CD14-positive monocyte (primary cell): ENCODE results near the gene MBD3. TPM values are rescaled to one million over a fixed set of nuclear protein-coding genes. Genes with fewer than 3 reads are reported as not detected.

Source experiments
- DNase-seq, 3 donors: peaks; one replicate each; pipeline ENCODE4 v3.0.0-alpha.2; 2011 to 2022
- H2AFZ ChIP-seq: 2 replicates; pipeline ENCODE4 v1.6.0; 2012; ENCODE audit warnings: mild to moderate bottlenecking, low read depth, low read length, inconsistent platforms; ENCODE audit not compliant: insufficient read depth, poor library complexity, severe bottlenecking
- H3K27ac ChIP-seq, 2 donors: 1 replicate in 1 of 2; 2 replicates in 1 of 2; pipeline ENCODE4 v1.5.1; 2012 to 2013; ENCODE audit warnings: low read length in 2 of 2, control low read depth in 1 of 2, inconsistent platforms in 1 of 2, low read depth in 1 of 2, mild to moderate bottlenecking in 1 of 2
- H3K27me3 ChIP-seq, 2 donors: one replicate each; pipeline versions ENCODE4 v1.6.0 to v1.6.1; 2011 to 2013; ENCODE audit warnings: low read length in 2 of 2; ENCODE audit not compliant: control insufficient read depth in 2 of 2, insufficient read depth in 2 of 2
- H3K36me3 ChIP-seq, 2 donors: replicated peaks in 1 of 2; 1 replicate in 1 of 2; 2 replicates in 1 of 2; pipeline versions ENCODE4 v1.5.1 to v1.6.1; 2012 to 2013; ENCODE audit warnings: low read length in 2 of 2, control low read depth in 1 of 2, inconsistent platforms in 1 of 2, mild to moderate bottlenecking in 1 of 2; ENCODE audit not compliant: insufficient read depth in 2 of 2, control insufficient read depth in 1 of 2
- H3K4me1 ChIP-seq, 2 donors: 1 replicate in 1 of 2; 2 replicates in 1 of 2; pipeline versions ENCODE4 v1.5.1 to v1.6.1; 2012 to 2013; ENCODE audit warnings: low read length in 2 of 2, control low read depth in 1 of 2, inconsistent platforms in 1 of 2, mild to moderate bottlenecking in 1 of 2, moderate library complexity in 1 of 2; ENCODE audit not compliant: insufficient read depth in 2 of 2, control insufficient read depth in 1 of 2
- H3K4me2 ChIP-seq: replicated peaks from 2 replicates; pipeline ENCODE3; 2012; ENCODE audit warnings: low read length, moderate library complexity, mild to moderate bottlenecking; ENCODE audit not compliant: poor library complexity, severe bottlenecking; ENCODE audit errors: extremely low read depth
- H3K4me3 ChIP-seq, 3 experiments: fragments of 200-600 bp in 1 of 3; sonication (generic) in 1 of 3; replicated peaks in 1 of 3; 1 replicate in 2 of 3; 2 replicates in 1 of 3; pipeline ENCODE4 v1.5.1; 2011 to 2013; ENCODE audit warnings: low read length in 3 of 3, mild to moderate bottlenecking in 3 of 3, control low read depth in 2 of 3, low read depth in 2 of 3, inconsistent platforms in 1 of 3, moderate library complexity in 1 of 3
- H3K79me2 ChIP-seq: 2 replicates; pipeline ENCODE4 v1.6.0; 2012; ENCODE audit warnings: mild to moderate bottlenecking, control low read depth, inconsistent platforms, low read length, moderate library complexity; ENCODE audit not compliant: insufficient read depth
- H3K9ac ChIP-seq: 2 replicates; pipeline ENCODE4 v1.6.0; 2017; ENCODE audit warnings: low read length, mild to moderate bottlenecking; ENCODE audit not compliant: insufficient read depth, poor library complexity, severe bottlenecking
- H3K9me3 ChIP-seq, 2 donors: replicated peaks in 1 of 2; 1 replicate in 1 of 2; 2 replicates in 1 of 2; pipeline versions ENCODE4 v1.5.1 to v1.6.1; 2012 to 2013; ENCODE audit warnings: low read length in 2 of 2, control low read depth in 1 of 2; ENCODE audit not compliant: control insufficient read depth in 1 of 2, insufficient read depth in 1 of 2
- H4K20me1 ChIP-seq: 2 replicates; pipeline ENCODE4 v1.6.0; 2012; ENCODE audit warnings: mild to moderate bottlenecking, low read length, control low read depth, moderate library complexity; ENCODE audit not compliant: insufficient read depth
- H3K27ac Mint-ChIP-seq, 7 donors: one replicate each; pipeline ENCODE4 v1.8.0; 2020; ENCODE audit warnings: mild to moderate bottlenecking in 7 of 7, mixed read lengths in 7 of 7, moderate library complexity in 6 of 7, inconsistent platforms in 2 of 7
- H3K27me3 Mint-ChIP-seq, 3 donors: one replicate each; pipeline ENCODE4 v1.8.0; 2021 to 2022; ENCODE audit warnings: low read depth in 3 of 3, mild to moderate bottlenecking in 3 of 3, mixed read lengths in 3 of 3, moderate library complexity in 3 of 3, inconsistent platforms in 1 of 3
- H3K36me3 Mint-ChIP-seq, 2 donors: one replicate each; pipeline ENCODE4 v1.8.0; 2020; ENCODE audit warnings: mixed read lengths in 2 of 2, inconsistent platforms in 1 of 2, mild to moderate bottlenecking in 1 of 2
- H3K4me1 Mint-ChIP-seq: one replicate; pipeline ENCODE4 v1.8.0; 2020; ENCODE audit warnings: mild to moderate bottlenecking, mixed read lengths
- H3K4me3 Mint-ChIP-seq, 2 donors: one replicate each; pipeline ENCODE4 v1.8.0; 2020; ENCODE audit warnings: mild to moderate bottlenecking in 2 of 2, mixed read lengths in 2 of 2, moderate library complexity in 1 of 2
- H3K9me3 Mint-ChIP-seq, 7 donors: one replicate each; pipeline ENCODE4 v1.8.0; 2020 to 2022; ENCODE audit warnings: mixed read lengths in 7 of 7, mild to moderate bottlenecking in 6 of 7, moderate library complexity in 6 of 7, inconsistent platforms in 2 of 7
- CTCF ChIP-seq: fragments of 200-600 bp; IDR thresholded peaks from one replicate; pipeline ENCODE4 v1.8.0; 2022; ENCODE audit warnings: antibody characterized with exemption, mild to moderate bottlenecking
- WGBS: methylation state at CpG from one replicate; pipeline ENCODE4 v1.1.5; 2013; ENCODE audit warnings: missing lambda C conversion rate; ENCODE audit not compliant: insufficient coverage; 5-methylcytosine and 5-hydroxymethylcytosine counted together
- intact Hi-C, 2 donors: fragments of 100-400 bp; cut with micrococcal nuclease; formaldehyde crosslinking; loops; one replicate each; pipeline versions ENCODE4 v1.15.0 to v1.15.1; 2023
- polyA plus RNA-seq, 3 donors: library from polyadenylated mRNA; depleted of rRNA in 1 of 3; unstranded in 2 of 3; stranded (reverse) in 1 of 3; fragments of 300-500 nt in 2 of 3; fragments of >200 nt in 1 of 3; fragmentation: Illumina TruSeq in 2 of 3; gene quantifications; 1 replicate in 2 of 3; 2 replicates in 1 of 3; pipeline ENCODE4 v1.2.3, GENCODE V29; 2012 to 2021

Gene MBD3
- polyA plus RNA-seq, 3 donors = 2.6 to 35.3 (median 4.9) TPM

- H3K4me3 ChIP-seq = no peak overlapping the region
- intact Hi-C loops = no loop called here
- WGBS = 96% methylated on average over 11 of the region's 20 CpGs
- H3K9me3 ChIP-seq = no peaks in the 10 kb centered on the region
- no peak overlapping the region for H3K4me2 ChIP-seq
- Mint-ChIP-seq H3K27me3 (no peaks in the 10 kb centered on the region), H3K27ac (peak overlapping the region in 1 of 7 donors; percentile 20), H3K4me3 (no peak overlapping the region), H3K36me3 (peaks cover 36 to 71% of the 10 kb centered on the region in 2 donors), H3K4me1 (peaks cover 12% of the 10 kb centered on the region), H3K9me3 (no peaks in the 10 kb centered on the region)
- H3K27ac ChIP-seq = no peak overlapping the region
- H3K79me2 ChIP-seq = peaks cover 50% of the 10 kb centered on the region
- DNase-seq = no peak
- H3K4me1 ChIP-seq = peaks cover 7 to 12% of the 10 kb centered on the region in 2 donors
- peaks cover 69% of the 10 kb centered on the region for H4K20me1 ChIP-seq
- peaks cover 34 to 49% of the 10 kb centered on the region in 2 donors for H3K36me3 ChIP-seq
- H3K9ac ChIP-seq = no peak overlapping the region
- no peak for TF ChIP-seq CTCF
- H2AFZ ChIP-seq = no peak overlapping the region
- no peaks in the 10 kb centered on the region for H3K27me3 ChIP-seq
Observed at GRCh38 chr19:1598777-1599459, 6.3 kb upstream of the MBD3 start.

DNA sequence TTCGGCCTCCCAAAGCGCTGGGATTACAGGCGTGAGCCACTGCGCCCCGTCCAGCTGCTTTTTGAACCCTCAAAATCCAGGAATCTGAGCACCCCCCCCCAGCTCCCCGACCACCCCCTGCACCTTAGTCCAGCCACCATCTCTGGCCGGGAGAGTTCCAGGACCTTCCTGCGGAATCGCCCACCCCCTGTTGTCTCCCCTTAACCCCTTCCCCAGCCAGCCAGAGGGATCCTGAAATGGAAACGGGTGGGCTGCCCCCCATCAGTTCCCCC, 772 bp upstream of the MBD3 start:
- Histone ChIP-seq H3K27ac (peak overlapping the region in 1 of 2 donors; percentile 73), H3K4me3 (peak overlapping the region in 1 of 3 experiments; percentile 87)

More for the DNA sequence above, 772 bp upstream of the MBD3 start:
- Mint-ChIP-seq H3K4me1 (peaks cover 28% of the 10 kb centered on the region), H3K36me3 (peaks cover 23 to 37% of the 10 kb centered on the region in 2 donors), H3K9me3 (no peaks in the 10 kb centered on the region), H3K4me3 (peak overlapping the region; percentile 90 to 94), H3K27me3 (peaks cover 0 to 2% (median 0%) of the 10 kb centered on the region in 3 donors), H3K27ac (peak overlapping the region in 3 of 7 donors; percentile 85 to 95 (median 88))
- intact Hi-C loops = loop anchor here in 1 of 2 donors (5.0 kb wide), 1 partner anchor 59 kb away; the partner anchor contains the start of gene TCF3
- Histone ChIP-seq H3K4me1 (peaks cover 28 to 36% of the 10 kb centered on the region in 2 donors), H3K27me3 (no peaks in the 10 kb centered on the region), H3K9ac (peak overlapping the region; percentile 66), H2AFZ (peak overlapping the region; percentile 77), H3K36me3 (peaks cover 19 to 21% of the 10 kb centered on the region in 2 donors), H3K9me3 (no peaks in the 10 kb centered on the region), H4K20me1 (peaks cover 40% of the 10 kb centered on the region), H3K79me2 (peaks cover 36% of the 10 kb centered on the region), H3K4me2 (peak overlapping the region; percentile 93)
- WGBS = 66% methylated on average over 9 of the region's 10 CpGs
- DNase-seq = no peak
- TF ChIP-seq CTCF = no peak
